Adrenal gland (tissue), 5 donors: Measurements from ENCODE around the gene HPSE2.

Experiments
- POLR2A ChIP-seq, 2 donors: fragments of 450-650 bp; IDR thresholded peaks; one replicate each; pipeline ENCODE4 v1.6.1; 2017; ENCODE audit warnings: antibody characterized with exemption in 2 of 2, mild to moderate bottlenecking in 2 of 2, moderate library complexity in 1 of 2
- TF ChIP-seq, protein P1 (sequence below), 6 experiments: fragments of 450-650 bp in 4 of 6; fragments of 200-600 bp in 2 of 6; sonication (generic) in 1 of 6; IDR thresholded peaks; 1 replicate in 5 of 6; 2 replicates in 1 of 6; pipeline versions ENCODE4 v1.5.1 to v1.8.0; 2016 to 2021; ENCODE audit warnings: antibody characterized with exemption in 6 of 6, mild to moderate bottlenecking in 2 of 6, moderate library complexity in 1 of 6
- donor health status: DM: no; HTN: no; CAD: no.

DNA sequence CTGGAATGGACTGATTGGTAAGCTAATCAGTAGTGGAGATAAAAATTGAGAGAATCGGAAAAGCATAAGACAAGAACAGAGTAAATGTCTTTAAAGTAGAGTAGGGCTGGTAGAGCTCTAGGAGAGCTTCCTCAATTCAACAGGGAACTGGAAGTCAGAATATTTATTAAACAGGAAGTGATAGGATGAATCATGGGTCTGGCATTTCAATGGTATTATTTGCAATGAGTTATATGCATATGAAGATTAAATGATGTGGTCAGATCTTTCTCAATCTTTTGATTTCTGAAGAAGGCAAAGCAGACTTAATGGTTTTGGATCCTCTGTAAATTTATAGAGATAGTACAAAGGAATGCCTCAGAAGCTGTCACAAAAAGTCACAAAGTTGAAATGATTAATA lies 349.0 kb downstream of the HPSE2 start:
- TF ChIP-seq, protein P1, sequence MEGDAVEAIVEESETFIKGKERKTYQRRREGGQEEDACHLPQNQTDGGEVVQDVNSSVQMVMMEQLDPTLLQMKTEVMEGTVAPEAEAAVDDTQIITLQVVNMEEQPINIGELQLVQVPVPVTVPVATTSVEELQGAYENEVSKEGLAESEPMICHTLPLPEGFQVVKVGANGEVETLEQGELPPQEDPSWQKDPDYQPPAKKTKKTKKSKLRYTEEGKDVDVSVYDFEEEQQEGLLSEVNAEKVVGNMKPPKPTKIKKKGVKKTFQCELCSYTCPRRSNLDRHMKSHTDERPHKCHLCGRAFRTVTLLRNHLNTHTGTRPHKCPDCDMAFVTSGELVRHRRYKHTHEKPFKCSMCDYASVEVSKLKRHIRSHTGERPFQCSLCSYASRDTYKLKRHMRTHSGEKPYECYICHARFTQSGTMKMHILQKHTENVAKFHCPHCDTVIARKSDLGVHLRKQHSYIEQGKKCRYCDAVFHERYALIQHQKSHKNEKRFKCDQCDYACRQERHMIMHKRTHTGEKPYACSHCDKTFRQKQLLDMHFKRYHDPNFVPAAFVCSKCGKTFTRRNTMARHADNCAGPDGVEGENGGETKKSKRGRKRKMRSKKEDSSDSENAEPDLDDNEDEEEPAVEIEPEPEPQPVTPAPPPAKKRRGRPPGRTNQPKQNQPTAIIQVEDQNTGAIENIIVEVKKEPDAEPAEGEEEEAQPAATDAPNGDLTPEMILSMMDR (IDR thresholded peaks at IDR 0.05): no peak
- TF ChIP-seq POLR2A (IDR thresholded peaks at IDR 0.05): no peak
